Stomach (tissue), 9 donors: ENCODE results near the gene SNPH. TPM values are rescaled to one million over a fixed set of nuclear protein-coding genes. Genes with fewer than 3 reads are reported as not detected.

Experiments used
- DNase-seq, 2 donors: peaks; one replicate each; pipeline versions ENCODE4 v3.0.0 to v3.0.0-alpha.2; 2013 to 2019
- H3K27ac ChIP-seq, 5 donors: fragments of 200-600 bp in 4 of 5; sonication (generic) in 4 of 5; one replicate each; pipeline ENCODE4 v1.5.1; 2013 to 2019; ENCODE audit warnings: mild to moderate bottlenecking in 1 of 5, moderate library complexity in 1 of 5
- H3K27me3 ChIP-seq, 3 donors: fragments of 200-600 bp; sonication (generic); one replicate each; pipeline ENCODE4 v1.5.1; 2017 to 2019; ENCODE audit warnings: mixed run types in 1 of 3
- H3K36me3 ChIP-seq, 4 donors: fragments of 200-600 bp; sonication (generic); 1 replicate in 3 of 4; 2 replicates in 1 of 4; pipeline ENCODE4 v1.5.1; 2016 to 2019
- H3K4me1 ChIP-seq, 4 donors: fragments of 200-600 bp; sonication (generic); one replicate each; pipeline ENCODE4 v1.5.1; 2016 to 2019
- H3K4me3 ChIP-seq, 4 donors: fragments of 200-600 bp; sonication (generic) in 3 of 4; one replicate each; pipeline ENCODE4 v1.5.1; 2016 to 2019; ENCODE audit warnings: mild to moderate bottlenecking in 1 of 4
- H3K9me3 ChIP-seq, 4 donors: fragments of 200-600 bp; sonication (generic); one replicate each; pipeline ENCODE4 v1.5.1; 2016 to 2019
- EP300 ChIP-seq: sonication (generic); formaldehyde crosslinking; IDR thresholded peaks from one replicate; pipeline ENCODE4 v1.6.1; 2017; ENCODE audit warnings: antibody characterized with exemption
- POLR2A ChIP-seq, 4 donors: fragments of 450-650 bp; IDR thresholded peaks; one replicate each; pipeline ENCODE4 v1.6.1; 2016; ENCODE audit warnings: antibody characterized with exemption in 4 of 4, control low read depth in 2 of 4, mild to moderate bottlenecking in 1 of 4, moderate library complexity in 1 of 4
- POLR2AphosphoS5 ChIP-seq, 3 donors: sonication (generic); formaldehyde crosslinking; IDR thresholded peaks; one replicate each; pipeline ENCODE4 v1.6.1; 2016; ENCODE audit warnings: antibody characterized with exemption in 3 of 3
- WGBS, 5 donors: extraction: QIAGEN DNeasy Blood & Tissue Kit in 3 of 5; methylation state at CpG; one replicate each; pipeline versions ENCODE4 v1.1.5 to v1.1.7; 2013 to 2018; 5-methylcytosine and 5-hydroxymethylcytosine counted together
- intact Hi-C: fragments of 100-400 bp; cut with DNase I; formaldehyde crosslinking; loops from one replicate; pipeline ENCODE4 v1.15.1; 2023; ENCODE audit warnings: low total_unique reads
- polyA plus RNA-seq, 3 donors: library from polyadenylated mRNA; stranded (reverse); fragments of 200-250 nt; gene quantifications; one replicate each; pipeline ENCODE4 v1.2.3, GENCODE V29; 2013
- total RNA-seq, 5 donors: library from RNA; depleted of rRNA; stranded (reverse); fragments of >200 nt; gene quantifications; one replicate each; pipeline versions ENCODE4 v1.1.0 to v1.2.3, GENCODE V29; 2014 to 2016
- TF ChIP-seq, protein P1 (sequence below), 7 experiments: fragments of 450-650 bp in 4 of 7; fragments of 200-600 bp in 3 of 7; sonication (generic) in 3 of 7; IDR thresholded peaks; one replicate each; pipeline ENCODE4 v1.5.1; 2016 to 2019; ENCODE audit warnings: antibody characterized with exemption in 7 of 7, control low read depth in 2 of 7, mild to moderate bottlenecking in 1 of 7
- donor health status: healthy with polysubstance abuse.
- donor health status: Bipolar disorder and iron deficiency.
- donor health status: healthy.

Gene SNPH
- total and polyA plus RNA-seq, 8 donors, result 1.8 to 15.6 (median 3.9) TPM

DNA sequence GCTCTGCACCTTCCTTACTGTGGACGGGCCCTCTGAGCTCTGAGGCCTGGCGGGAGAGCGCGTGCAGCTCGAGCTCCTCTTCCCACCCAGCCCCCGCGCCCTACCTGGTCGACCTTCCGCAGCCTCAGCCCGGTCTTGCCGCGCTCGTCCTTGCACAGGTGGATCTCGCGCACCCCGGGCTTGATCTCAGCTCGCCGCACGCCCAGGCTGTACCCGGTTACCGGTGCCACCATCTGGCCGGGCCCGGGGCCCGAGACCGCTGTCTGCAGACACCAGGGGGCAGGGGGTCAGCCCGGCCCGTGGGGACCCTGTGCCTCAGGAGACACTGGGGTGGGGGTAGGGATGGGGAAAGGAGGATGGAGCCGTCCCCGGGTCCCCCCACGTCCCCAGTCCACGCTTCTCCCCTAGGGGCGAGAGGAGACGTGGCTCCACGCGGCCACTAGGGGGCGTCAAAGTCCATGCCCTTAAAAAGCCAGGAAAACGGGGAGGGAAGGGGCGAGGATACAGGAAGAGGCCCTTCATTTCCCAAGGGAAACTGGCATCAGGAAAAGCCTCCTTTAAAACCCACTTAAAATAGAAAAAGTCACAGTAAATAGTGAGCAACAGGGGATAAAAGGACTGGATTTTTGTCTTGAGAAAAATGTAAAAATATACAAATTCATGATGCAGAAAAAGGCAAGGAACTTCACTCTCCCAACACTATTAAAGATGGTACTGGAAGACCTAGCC lies 47.3 kb downstream of the SNPH start:
- no peaks in the 10 kb centered on the region for H3K9me3 ChIP-seq
- H3K27ac ChIP-seq, result peak overlapping the region in 1 of 5 donors; percentile 6
- WGBS, 5 donors, result 1 to 22% (median 18%) methylated on average over 13 to 38 of the region's 38 CpGs
- DNase-seq, result peak; percentile 77 to 92
- no peaks in the 10 kb centered on the region for H3K27me3 ChIP-seq
- H3K4me1 ChIP-seq, result peaks cover 4 to 13% (median 10%) of the 10 kb centered on the region in 4 donors
- intact Hi-C loops, result loop anchor here (5.0 kb wide), 1 partner anchor 124 kb away; no protein-coding TSS in a partner anchor
- H3K4me3 ChIP-seq, result peak overlapping the region in 3 of 4 donors; percentile 20 to 34 (median 31)
- H3K36me3 ChIP-seq, result peaks cover 0 to 54% (median 28%) of the 10 kb centered on the region in 4 donors
- no peak for TF ChIP-seq EP300
- no peak for TF ChIP-seq POLR2A (IDR thresholded peaks at IDR 0.05)
- TF ChIP-seq, protein P1, sequence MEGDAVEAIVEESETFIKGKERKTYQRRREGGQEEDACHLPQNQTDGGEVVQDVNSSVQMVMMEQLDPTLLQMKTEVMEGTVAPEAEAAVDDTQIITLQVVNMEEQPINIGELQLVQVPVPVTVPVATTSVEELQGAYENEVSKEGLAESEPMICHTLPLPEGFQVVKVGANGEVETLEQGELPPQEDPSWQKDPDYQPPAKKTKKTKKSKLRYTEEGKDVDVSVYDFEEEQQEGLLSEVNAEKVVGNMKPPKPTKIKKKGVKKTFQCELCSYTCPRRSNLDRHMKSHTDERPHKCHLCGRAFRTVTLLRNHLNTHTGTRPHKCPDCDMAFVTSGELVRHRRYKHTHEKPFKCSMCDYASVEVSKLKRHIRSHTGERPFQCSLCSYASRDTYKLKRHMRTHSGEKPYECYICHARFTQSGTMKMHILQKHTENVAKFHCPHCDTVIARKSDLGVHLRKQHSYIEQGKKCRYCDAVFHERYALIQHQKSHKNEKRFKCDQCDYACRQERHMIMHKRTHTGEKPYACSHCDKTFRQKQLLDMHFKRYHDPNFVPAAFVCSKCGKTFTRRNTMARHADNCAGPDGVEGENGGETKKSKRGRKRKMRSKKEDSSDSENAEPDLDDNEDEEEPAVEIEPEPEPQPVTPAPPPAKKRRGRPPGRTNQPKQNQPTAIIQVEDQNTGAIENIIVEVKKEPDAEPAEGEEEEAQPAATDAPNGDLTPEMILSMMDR (IDR thresholded peaks at IDR 0.05), result peak in 5 of 7 experiments; percentile 91 to 99 (median 95)
- peak in 1 of 3 donors; percentile 56 for TF ChIP-seq POLR2AphosphoS5 (IDR thresholded peaks at IDR 0.05)

DNA sequence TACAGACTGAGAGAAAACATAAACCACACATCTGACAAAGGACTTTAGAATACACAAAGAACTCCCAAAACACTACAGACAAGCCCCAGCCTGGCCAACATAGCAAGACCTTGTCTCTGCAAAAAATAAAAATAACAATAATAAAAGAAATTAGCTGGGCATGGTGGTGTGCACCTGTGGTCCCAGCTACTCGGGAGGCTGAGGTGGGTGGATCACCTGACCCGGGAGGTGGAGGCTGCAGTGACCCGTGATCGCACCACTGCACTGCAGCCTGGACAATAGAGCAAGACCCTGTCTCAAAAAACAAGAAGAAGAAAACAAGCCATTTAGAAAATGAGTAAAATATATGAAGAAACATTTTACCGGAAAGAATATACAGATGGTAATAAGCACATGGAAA lies 49.7 kb downstream of the SNPH start:
- Histone ChIP-seq H3K4me1 (peaks cover 4 to 13% (median 11%) of the 10 kb centered on the region in 4 donors), H3K4me3 (no peak overlapping the region), H3K27me3 (no peaks in the 10 kb centered on the region), H3K36me3 (peaks cover 0 to 44% (median 18%) of the 10 kb centered on the region in 4 donors), H3K27ac (no peak overlapping the region), H3K9me3 (no peaks in the 10 kb centered on the region)
- DNase-seq, result no peak
- no peak for TF ChIP-seq POLR2AphosphoS5 (IDR thresholded peaks at IDR 0.05)
- TF ChIP-seq, protein P1 (IDR thresholded peaks at IDR 0.05), result no peak
- no peak for TF ChIP-seq EP300
- TF ChIP-seq POLR2A (IDR thresholded peaks at IDR 0.05), result no peak
- WGBS, 5 donors, result 83 to 91% (median 84%) methylated on average over 5 of the region's 5 CpGs
- intact Hi-C loops, result loop anchor here (5.0 kb wide), 1 partner anchor 71 kb away; no protein-coding TSS in a partner anchor

DNA sequence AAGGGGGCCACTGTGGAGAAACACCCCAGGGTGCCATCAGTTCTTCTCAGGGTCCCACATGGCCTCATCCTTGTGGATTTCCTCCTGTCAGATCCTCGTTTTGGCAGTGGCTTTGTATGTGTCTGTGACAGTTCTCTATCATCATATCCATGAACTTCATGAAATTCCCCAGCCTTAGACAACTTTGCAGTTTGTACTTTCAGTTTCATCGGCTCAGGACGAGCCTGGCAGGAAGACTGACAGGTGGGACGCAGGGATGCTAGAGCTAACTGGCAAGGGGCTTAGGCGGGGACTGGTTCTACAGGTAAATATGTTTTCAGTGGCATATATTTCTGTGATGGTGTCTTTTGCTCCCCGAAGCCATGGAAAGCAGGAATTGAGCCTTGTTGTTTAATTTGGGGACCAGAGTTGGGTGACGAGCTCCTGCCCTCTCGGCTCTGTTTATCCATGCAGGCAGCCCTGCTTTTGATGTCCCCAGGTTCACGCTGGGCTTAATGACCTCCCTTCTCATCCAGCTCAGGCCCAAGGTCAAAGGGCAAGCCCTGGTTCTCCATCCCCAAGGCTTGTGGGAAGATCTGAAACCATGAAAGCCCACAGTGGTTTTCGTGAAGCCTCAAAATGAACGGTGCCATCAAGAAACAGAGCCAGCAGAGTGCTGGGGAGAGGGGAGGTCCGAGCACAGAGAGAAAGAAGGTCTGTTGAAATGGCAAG lies 51.6 kb downstream of the SNPH start:
- Histone ChIP-seq H3K27ac (no peak overlapping the region), H3K27me3 (no peaks in the 10 kb centered on the region), H3K36me3 (peaks cover 0 to 32% (median 10%) of the 10 kb centered on the region in 4 donors), H3K4me3 (no peak overlapping the region), H3K9me3 (no peaks in the 10 kb centered on the region), H3K4me1 (peaks cover 4 to 22% (median 14%) of the 10 kb centered on the region in 4 donors)
- DNase-seq, result no peak
- intact Hi-C loops, result loop anchor here (5.0 kb wide), 1 partner anchor 70 kb away; no protein-coding TSS in a partner anchor
- no peak for TF ChIP-seq POLR2A (IDR thresholded peaks at IDR 0.05)
- TF ChIP-seq POLR2AphosphoS5 (IDR thresholded peaks at IDR 0.05), result no peak
- TF ChIP-seq, protein P1 (IDR thresholded peaks at IDR 0.05), result no peak
- TF ChIP-seq EP300, result no peak
- WGBS, 5 donors, result 49 to 57% (median 55%) methylated on average over 12 of the region's 12 CpGs

DNA sequence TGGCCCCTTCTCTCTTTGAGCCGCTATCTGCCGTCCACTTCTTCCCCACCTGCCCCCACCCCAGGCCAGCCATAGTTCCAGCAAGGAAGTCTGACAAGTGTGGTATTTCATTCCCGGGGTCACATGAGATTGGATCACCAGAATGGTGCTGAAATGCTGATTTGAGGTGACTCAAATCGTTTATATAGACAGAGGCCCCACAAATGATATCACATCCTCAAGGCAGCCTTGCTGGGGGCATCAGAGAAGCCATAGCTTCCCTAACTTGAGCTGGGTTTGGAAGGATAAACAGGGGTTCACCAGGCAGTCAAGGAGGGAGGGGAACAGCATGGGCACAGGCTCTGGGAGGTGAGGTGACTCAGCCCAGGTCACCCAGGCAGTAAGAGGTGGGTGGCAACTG lies 53.0 kb downstream of the SNPH start:
- intact Hi-C loops, result loop anchor here (5.0 kb wide), 1 partner anchor 68 kb away; no protein-coding TSS in a partner anchor
- 76 to 90% (median 81%) methylated on average over 4 of the region's 4 CpGs for WGBS, 5 donors
- H3K36me3 ChIP-seq, result peaks cover 0 to 24% (median 6%) of the 10 kb centered on the region in 4 donors
- H3K27me3 ChIP-seq, result no peaks in the 10 kb centered on the region
- no peak for DNase-seq
- no peaks in the 10 kb centered on the region for H3K9me3 ChIP-seq
- no peak overlapping the region for H3K27ac ChIP-seq
- H3K4me3 ChIP-seq, result no peak overlapping the region
- TF ChIP-seq EP300, result no peak
- no peak for TF ChIP-seq POLR2AphosphoS5 (IDR thresholded peaks at IDR 0.05)
- TF ChIP-seq, protein P1 (IDR thresholded peaks at IDR 0.05), result no peak
- no peak for TF ChIP-seq POLR2A (IDR thresholded peaks at IDR 0.05)
- H3K4me1 ChIP-seq, result peaks cover 0 to 23% (median 6%) of the 10 kb centered on the region in 4 donors
